NCI-H526 treated with DMSO at 0.1 percent for 48 hours (cell line): ENCODE results near the gene CSTPP1.
"Not testable (repeated sequence)": the region's sequence is repeated elsewhere in the genome, so short reads cannot be mapped to it uniquely, and the experiment has no call there.

Source experiments
- DNase-seq: peaks from one replicate; lab custom pipeline; 2025; lab: John Stamatoyannopoulos, UW

The CSTPP1 gene

GRCh38 chr11:46912526-46913150, 23.9 kb upstream of the CSTPP1 start:
- DNase-seq, result peak; percentile 78

GRCh38 chr11:46913484-46913883, 23.1 kb upstream of the CSTPP1 start:
- no peak for DNase-seq

GRCh38 chr11:46914363-46914762, 22.2 kb upstream of the CSTPP1 start:
- no peak for DNase-seq

GRCh38 chr11:46914910-46915309, 21.7 kb upstream of the CSTPP1 start:
- no peak for DNase-seq

- peak; percentile 77 for DNase-seq
Measured at GRCh38 chr11:46916286-46917108, 20.1 kb upstream of the CSTPP1 start.

- no peak for DNase-seq
Measured at GRCh38 chr11:46917109-46917761, 19.3 kb upstream of the CSTPP1 start.

GRCh38 chr11:46917762-46918082, 18.8 kb upstream of the CSTPP1 start:
- no peak for DNase-seq

GRCh38 chr11:46918083-46918787, 18.3 kb upstream of the CSTPP1 start, which contains the start of gene LRP4:
TSS of gene LRP4 (minus strand) at chr11:46918550. CDS start at chr11:46918379, 171 bp downstream.
- DNase-seq, result peak; percentile 48

- no peak for DNase-seq
Measured at GRCh38 chr11:46918788-46919513, 17.6 kb upstream of the CSTPP1 start.

- no peak for DNase-seq
Measured at GRCh38 chr11:46920755-46921154, 15.8 kb upstream of the CSTPP1 start.

- DNase-seq, result not testable (repeated sequence)
Measured at GRCh38 chr11:46927928-46928327, 8.6 kb upstream of the CSTPP1 start.

- DNase-seq, result not testable (repeated sequence)
Measured at GRCh38 chr11:46928701-46929100, 7.9 kb upstream of the CSTPP1 start.

- no peak for DNase-seq
Measured at GRCh38 chr11:46930089-46930488, 6.5 kb upstream of the CSTPP1 start.

- no peak for DNase-seq
Measured at GRCh38 chr11:46942172-46942571, 5.6 kb downstream of the CSTPP1 start.

GRCh38 chr11:46944356-46945075, 8.0 kb downstream of the CSTPP1 start:
- DNase-seq, result no peak

GRCh38 chr11:46947399-46948077, 11.0 kb downstream of the CSTPP1 start:
- no peak for DNase-seq

- DNase-seq, result no peak
Measured at GRCh38 chr11:46948378-46949131, 12.0 kb downstream of the CSTPP1 start.

GRCh38 chr11:46949297-46949696, 12.7 kb downstream of the CSTPP1 start:
- no peak for DNase-seq

- DNase-seq, result no peak
Measured at GRCh38 chr11:46951864-46952263, 15.3 kb downstream of the CSTPP1 start.

GRCh38 chr11:46952553-46952952, 16.0 kb downstream of the CSTPP1 start:
- DNase-seq, result no peak
